Measurements from ENCODE around the gene OGDHL.
"Not testable (repeated sequence)": the region's sequence is repeated elsewhere in the genome, so short reads cannot be mapped to it uniquely, and the experiment has no call there.

The OGDHL gene

GRCh38 chr10:49761789-49762565, at the start of gene OGDHL:
Gene OGDHL (minus strand): TSS chr10:49762323. CDS start chr10:49758592, 3,731 bp downstream.
- DNase-seq: peak; percentile 80

- no peak for DNase-seq
These were observed 41.9 kb upstream of the OGDHL start for GRCh38 chr10:49803988-49804387.

GRCh38 chr10:49798275-49798674, 36.2 kb upstream of the OGDHL start:
- DNase-seq: no peak

- no peak for DNase-seq
These were observed 29.0 kb upstream of the OGDHL start for GRCh38 chr10:49791100-49791499.

GRCh38 chr10:49784681-49785080, 22.6 kb upstream of the OGDHL start:
- no peak for DNase-seq

GRCh38 chr10:49783645-49784044, 21.5 kb upstream of the OGDHL start:
- no peak for DNase-seq

GRCh38 chr10:49781247-49781646, 19.1 kb upstream of the OGDHL start:
- no peak for DNase-seq

- no peak for DNase-seq
These were observed 16.1 kb upstream of the OGDHL start for GRCh38 chr10:49778197-49778596.

GRCh38 chr10:49776851-49777250, 14.7 kb upstream of the OGDHL start:
- DNase-seq: no peak

GRCh38 chr10:49775014-49775413, 12.9 kb upstream of the OGDHL start:
- DNase-seq: no peak

GRCh38 chr10:49772944-49773343, 10.8 kb upstream of the OGDHL start:
- not testable (repeated sequence) for DNase-seq

GRCh38 chr10:49771046-49771445, 8.9 kb upstream of the OGDHL start:
- not testable (repeated sequence) for DNase-seq

GRCh38 chr10:49769692-49770091, 7.6 kb upstream of the OGDHL start:
- no peak for DNase-seq

GRCh38 chr10:49768731-49769130, 6.6 kb upstream of the OGDHL start:
- DNase-seq: no peak

GRCh38 chr10:49768329-49768728, 6.2 kb upstream of the OGDHL start:
- DNase-seq: no peak

- DNase-seq: no peak
These were observed 5.6 kb upstream of the OGDHL start for GRCh38 chr10:49767752-49768151.

- DNase-seq: no peak
These were observed 4.4 kb upstream of the OGDHL start for GRCh38 chr10:49766484-49766883.

GRCh38 chr10:49762566-49762877, 399 bp upstream of the OGDHL start:
- no peak for DNase-seq

GRCh38 chr10:49761201-49761788, 828 bp downstream of the OGDHL start:
- DNase-seq: no peak

- no peak for DNase-seq
These were observed 1.3 kb downstream of the OGDHL start for GRCh38 chr10:49760789-49761188.

- no peak for DNase-seq
These were observed 2.2 kb downstream of the OGDHL start for GRCh38 chr10:49759787-49760551.

GRCh38 chr10:49758249-49758930, 3.7 kb downstream of the OGDHL start:
- no peak for DNase-seq

- no peak for DNase-seq
These were observed 5.5 kb downstream of the OGDHL start for GRCh38 chr10:49756641-49757040.
